ENCODE results near the gene SLC17A4.
"Not testable (repeated sequence)": the region's sequence is repeated elsewhere in the genome, so short reads cannot be mapped to it uniquely, and the experiment has no call there.

Gene SLC17A4

GRCh38 chr6:25754535-25754934 lies at the start of gene SLC17A4:
TSS of gene SLC17A4 (plus strand) at chr6:25754742. CDS start at chr6:25761963, 7,221 bp downstream.
- no peak for DNase-seq

GRCh38 chr6:25706314-25707014 lies 48.1 kb upstream of the SLC17A4 start:
- no peak for DNase-seq

GRCh38 chr6:25709761-25710160 lies 44.8 kb upstream of the SLC17A4 start:
- no peak for DNase-seq

GRCh38 chr6:25710287-25710686 lies 44.3 kb upstream of the SLC17A4 start:
- no peak for DNase-seq

- DNase-seq, result no peak
Measured at GRCh38 chr6:25713824-25714223, 40.7 kb upstream of the SLC17A4 start.

GRCh38 chr6:25714765-25715164 lies 39.8 kb upstream of the SLC17A4 start:
- DNase-seq, result no peak

- no peak for DNase-seq
Measured at GRCh38 chr6:25715794-25716193, 38.7 kb upstream of the SLC17A4 start.

GRCh38 chr6:25717866-25718740 lies 36.4 kb upstream of the SLC17A4 start:
- peak; percentile 16 for DNase-seq

GRCh38 chr6:25726122-25726911 lies 28.2 kb upstream of the SLC17A4 start:
- DNase-seq, result no peak

- DNase-seq, result no peak
Measured at GRCh38 chr6:25727028-25727427, 27.5 kb upstream of the SLC17A4 start.

- DNase-seq, result no peak
Measured at GRCh38 chr6:25730907-25731306, 23.6 kb upstream of the SLC17A4 start.

GRCh38 chr6:25731721-25732120 lies 22.8 kb upstream of the SLC17A4 start:
- no peak for DNase-seq

- no peak for DNase-seq
Measured at GRCh38 chr6:25732468-25733198, 21.9 kb upstream of the SLC17A4 start.

GRCh38 chr6:25735261-25735660 lies 19.3 kb upstream of the SLC17A4 start:
- no peak for DNase-seq

GRCh38 chr6:25743868-25744267 lies 10.7 kb upstream of the SLC17A4 start:
- peak; percentile 2 for DNase-seq

- no peak for DNase-seq
Measured at GRCh38 chr6:25745836-25746235, 8.7 kb upstream of the SLC17A4 start.

- no peak for DNase-seq
Measured at GRCh38 chr6:25746968-25747367, 7.6 kb upstream of the SLC17A4 start.

- DNase-seq, result no peak
Measured at GRCh38 chr6:25747477-25747876, 7.1 kb upstream of the SLC17A4 start.

GRCh38 chr6:25748049-25748448 lies 6.5 kb upstream of the SLC17A4 start:
- no peak for DNase-seq

GRCh38 chr6:25748601-25749517 lies 5.7 kb upstream of the SLC17A4 start:
- not testable (repeated sequence) for DNase-seq

- no peak for DNase-seq
Measured at GRCh38 chr6:25749837-25750236, 4.7 kb upstream of the SLC17A4 start.

All from activated CD4-positive, alpha-beta T cell treated with anti-CD3 and anti-CD28 coated beads, Interleukin-2, amount 50 U/mL, for 16 hours (primary cell).